ENCODE data around the gene MBP.
A peak's percentile ranks its signal among the peaks of the same experiment; 100 is the strongest.

Gene MBP

GRCh38 chr18:76986406-76986805 is 146.2 kb downstream of the MBP start:
- no peak for DNase-seq (ENCODE audit: low spot score)

DNA sequence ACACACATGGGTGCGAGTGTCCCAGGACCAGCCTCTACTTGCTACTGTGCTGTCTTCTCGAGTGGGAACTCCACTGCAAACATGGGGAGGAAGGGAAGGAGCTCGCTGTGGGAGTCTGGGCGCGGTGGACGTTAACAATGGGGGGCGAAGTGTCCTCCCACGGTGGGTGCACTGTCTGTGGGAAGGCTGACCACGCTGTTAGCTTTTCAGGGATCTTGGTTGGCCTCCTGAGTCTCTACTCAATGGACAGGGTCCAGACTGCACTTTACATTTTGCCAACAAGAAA is 146.7 kb downstream of the MBP start:
- no peak for DNase-seq (ENCODE audit: low spot score)

DNA sequence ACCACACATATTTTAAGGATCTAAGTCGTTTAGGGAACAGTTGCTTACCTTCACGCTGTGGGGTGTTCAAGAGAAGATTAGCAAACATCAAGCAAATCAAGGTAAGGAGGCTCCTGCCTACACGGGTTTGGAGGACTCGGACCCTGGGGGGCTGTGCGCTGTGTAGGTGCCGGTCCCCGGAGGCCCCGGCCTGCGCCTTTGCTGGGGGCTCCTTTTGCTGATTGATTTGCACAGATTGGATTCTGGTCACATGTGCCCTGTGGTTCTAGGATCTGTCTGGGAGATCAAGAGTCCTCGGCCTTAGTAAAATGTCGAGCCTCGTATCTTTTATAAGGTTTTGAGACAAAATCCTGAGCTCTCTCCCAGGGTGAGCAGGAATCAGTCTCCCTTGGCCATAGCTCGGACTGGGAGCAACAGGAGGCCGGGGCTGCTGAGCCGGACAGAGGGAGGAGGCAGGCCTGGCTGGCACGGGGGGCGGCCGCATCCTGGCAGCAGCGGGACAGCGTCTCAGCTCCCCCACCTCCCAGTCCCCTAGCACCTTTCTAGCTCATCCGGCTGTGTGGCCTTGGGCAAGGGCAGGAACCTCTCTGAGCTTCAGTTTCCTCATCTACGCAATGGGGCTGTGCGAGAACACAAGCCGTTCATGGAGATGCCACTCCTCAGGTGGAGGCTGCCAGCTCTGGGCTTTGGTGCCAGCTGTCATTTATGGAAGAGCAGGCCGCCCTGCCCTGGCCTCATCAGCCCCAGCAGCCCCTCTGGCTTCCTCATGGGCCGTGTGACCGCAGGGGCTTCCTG is 147.2 kb downstream of the MBP start:
- DNase-seq (ENCODE audit: low spot score) = no peak

DNA sequence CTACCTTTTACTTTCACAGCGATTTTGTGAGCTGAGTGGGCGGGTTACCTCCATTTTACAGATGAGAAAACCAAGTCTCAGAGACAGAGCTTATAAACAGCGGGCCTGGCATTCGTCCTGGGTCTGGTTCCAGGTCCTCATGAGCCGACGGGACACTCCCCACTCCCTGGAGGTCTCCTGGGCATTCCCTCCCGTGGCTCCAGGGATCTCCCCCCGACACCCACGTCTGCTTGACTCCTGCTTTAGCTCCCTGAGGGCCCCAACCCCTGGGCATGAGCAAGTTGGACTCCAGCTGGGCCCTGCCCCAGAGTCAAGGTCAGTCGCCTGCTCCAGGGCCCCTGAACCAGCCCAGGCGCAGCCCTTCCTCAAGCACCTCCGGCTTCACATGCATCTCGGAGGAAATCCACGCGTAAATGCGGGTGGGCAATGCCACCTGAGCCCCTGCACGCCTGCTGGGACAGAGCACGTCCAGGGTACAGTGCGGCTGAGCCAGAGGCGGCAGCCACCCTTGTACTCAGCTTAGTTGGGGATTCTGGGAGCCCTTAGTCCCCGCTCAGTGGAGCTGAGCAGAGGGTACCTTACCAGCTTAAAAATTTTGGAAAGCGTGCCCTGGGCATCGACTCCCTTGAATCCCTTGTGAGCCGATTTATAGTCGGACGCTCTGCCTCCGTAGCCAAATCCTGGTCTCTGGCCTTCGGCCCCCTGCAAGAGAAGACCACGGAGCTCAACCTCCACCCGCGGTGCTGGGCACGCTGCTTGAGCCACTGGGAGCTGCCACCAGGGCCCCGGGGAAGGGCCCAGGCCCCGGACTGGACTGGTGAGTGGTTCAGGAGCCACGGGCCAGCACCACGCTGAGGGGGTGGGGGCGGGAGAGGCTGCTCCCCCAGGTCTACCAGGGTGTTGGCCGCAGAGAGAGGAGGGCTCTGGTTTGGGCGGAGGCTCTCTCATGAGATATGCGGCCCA is 148.1 kb downstream of the MBP start:
- DNase-seq (ENCODE audit: low spot score) = no peak

GRCh38 chr18:76983613-76984051 is 149.0 kb downstream of the MBP start:
- DNase-seq (ENCODE audit: low spot score) = no peak

- DNase-seq (ENCODE audit: low spot score) = peak; percentile 74
These were observed 149.6 kb downstream of the MBP start for GRCh38 chr18:76982841-76983583.

DNA sequence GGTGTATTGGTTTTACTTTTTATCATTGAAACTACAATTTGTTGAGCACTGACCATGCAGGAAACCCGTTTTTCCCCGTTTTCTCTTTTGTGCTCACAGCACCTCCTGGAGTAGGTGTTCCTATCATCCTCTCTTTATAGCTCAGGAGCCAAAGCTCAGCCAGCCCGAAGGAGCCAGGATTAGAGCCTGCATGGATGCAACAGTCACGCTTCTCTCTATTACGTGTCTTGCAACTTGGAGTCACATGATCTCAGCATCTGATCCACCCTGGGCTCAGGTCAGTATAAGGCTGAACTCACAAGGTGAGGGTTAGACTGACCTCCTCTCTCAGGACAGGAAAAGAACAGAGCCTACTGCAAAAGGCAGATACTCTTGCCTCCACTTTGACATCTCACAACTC is 150.5 kb downstream of the MBP start:
- no peak for DNase-seq (ENCODE audit: low spot score)

- DNase-seq (ENCODE audit: low spot score) = no peak
These were observed 151.1 kb downstream of the MBP start for GRCh38 chr18:76981396-76981968.

DNA sequence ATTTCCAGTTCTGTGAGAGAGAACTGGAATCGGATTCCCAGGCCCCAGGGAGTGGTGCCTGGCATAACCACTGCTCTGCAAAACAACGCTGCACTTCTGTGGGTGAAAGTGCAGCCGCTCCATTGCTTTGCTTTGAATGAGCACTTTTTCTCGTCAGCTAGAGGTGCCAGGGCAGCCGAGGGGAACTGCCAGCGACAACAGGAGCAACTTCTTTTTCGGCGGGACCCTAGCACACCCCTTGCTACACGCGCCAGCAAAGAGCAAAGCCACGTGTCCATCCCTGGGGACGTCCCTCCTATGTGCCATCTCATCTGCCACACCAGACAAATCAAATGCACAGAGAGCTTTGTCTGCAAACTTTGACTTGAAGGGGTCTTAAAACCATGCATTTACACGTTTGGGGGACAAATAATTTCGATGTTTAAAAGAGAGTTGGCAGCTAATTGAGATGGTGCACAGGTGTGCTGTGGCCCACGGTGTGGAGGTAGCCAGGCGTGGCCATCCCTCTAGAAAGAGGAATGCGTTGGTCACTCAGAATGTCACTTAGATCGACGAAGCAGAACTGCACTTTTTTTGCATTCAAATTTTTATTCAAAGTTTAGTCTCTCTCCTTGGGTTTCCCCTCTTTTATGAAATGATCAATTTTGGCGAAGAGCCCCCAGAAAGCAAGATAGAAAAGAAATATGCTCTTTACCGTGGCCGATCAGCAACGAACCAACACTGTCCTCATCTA is 151.8 kb downstream of the MBP start:
- no peak for DNase-seq (ENCODE audit: low spot score)

GRCh38 chr18:76979906-76980305 is 152.7 kb downstream of the MBP start:
- no peak for DNase-seq (ENCODE audit: low spot score)

DNA sequence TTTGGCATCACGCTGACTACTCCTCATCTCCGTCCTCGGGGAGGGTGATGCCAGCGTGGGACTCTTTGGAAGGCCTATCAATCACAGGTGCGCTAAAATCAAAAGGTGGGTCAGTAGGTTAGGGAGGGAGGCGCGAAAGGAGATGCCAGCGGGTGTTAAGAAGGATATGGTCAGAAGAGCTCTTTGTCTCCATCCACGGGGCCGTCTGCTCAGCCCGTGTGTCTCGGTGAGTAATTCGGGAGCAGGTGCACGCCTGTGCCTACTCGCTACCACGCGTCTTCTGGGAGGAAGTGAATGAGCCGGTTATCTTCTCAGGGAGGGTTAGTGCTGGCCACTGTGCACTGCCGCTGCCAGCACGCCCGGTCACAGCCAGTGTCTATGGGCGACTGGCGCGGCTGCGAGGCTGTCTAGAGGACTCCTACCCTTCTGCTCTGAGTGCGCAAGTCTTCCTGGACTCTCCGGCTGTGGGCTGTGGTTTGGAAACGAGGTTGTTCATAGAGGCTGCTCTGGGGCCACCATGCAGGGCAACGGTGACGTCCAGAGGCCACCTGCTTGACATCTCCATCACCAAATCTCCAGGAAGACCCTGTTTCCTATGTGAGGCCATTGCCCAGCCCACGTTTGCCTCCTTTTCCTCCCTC is 153.4 kb downstream of the MBP start:
- DNase-seq (ENCODE audit: low spot score) = no peak

- DNase-seq (ENCODE audit: low spot score) = no peak
These were observed 154.0 kb downstream of the MBP start for GRCh38 chr18:76978616-76979015.

DNA sequence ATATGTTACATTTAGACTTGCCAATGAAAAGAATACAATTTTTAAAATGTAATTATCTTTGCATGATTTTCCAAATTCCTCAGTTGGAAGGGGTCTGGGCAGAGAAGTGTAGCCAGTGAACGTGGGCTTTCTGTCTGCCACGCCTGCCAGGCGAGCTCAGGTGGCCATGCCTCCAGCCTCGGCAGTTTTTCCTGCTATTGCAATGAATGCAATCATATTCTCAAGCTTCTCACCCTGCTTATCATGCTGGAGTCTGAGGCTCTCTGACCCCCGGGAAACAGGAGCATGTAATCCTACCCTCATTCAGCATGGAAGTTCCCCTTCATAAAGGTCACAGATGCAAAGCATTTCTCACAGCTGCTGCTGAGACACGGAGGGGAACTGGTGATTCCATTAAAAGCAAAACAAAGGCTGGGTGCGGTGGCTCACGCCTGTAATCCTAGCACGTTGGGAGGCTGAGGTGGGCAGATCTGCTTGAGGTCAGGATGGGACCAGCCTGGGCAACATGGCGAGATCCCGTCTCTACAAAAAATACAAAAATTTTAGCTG is 154.8 kb downstream of the MBP start:
- DNase-seq (ENCODE audit: low spot score) = no peak

GRCh38 chr18:76977108-76977621 is 155.4 kb downstream of the MBP start:
- DNase-seq (ENCODE audit: low spot score) = no peak

DNA sequence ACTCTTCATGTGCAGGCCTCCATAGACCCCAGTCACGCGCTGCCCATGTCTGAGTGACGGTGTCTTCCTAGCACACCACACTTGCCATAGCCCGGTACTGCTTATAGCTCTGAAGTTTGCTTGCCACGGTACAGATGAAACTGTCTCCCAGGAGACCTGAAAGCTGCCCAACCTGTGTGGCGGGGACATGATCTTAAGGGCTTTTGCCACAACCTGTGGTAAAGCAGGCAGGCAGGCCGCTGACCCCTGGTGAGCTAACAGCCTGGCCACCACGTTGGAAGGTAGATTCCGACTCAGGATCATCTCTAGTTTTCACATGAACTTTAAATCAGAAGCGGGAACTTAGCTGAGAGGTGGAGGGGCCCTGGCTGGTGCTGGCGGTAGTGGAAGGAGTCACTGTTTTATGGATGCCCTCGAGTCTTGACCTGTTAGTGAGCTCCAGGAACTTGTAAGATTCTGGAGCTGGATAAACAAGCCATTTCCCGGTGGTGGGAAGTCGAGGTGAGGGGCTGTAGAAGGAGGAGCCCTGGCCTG is 156.9 kb downstream of the MBP start:
- no peak for DNase-seq (ENCODE audit: low spot score)

DNA sequence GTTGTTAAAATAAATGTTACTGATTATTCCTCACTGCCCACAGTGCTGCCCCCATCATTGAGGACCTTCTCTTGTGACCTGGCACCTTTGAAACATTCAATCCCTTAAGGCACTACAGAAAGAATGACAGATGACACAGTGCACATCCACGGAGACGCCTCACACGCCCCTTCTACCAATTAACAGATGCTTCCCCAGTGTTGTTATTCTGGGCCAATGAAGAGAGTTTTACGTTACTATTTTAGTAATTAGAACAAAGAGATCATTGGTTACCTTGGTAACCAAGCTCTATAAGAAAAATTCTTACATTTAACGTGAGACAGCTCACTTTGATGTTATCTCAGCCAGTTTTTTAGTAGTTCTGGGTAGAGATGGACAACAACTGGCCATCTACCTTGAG is 158.2 kb downstream of the MBP start:
- no peak for DNase-seq (ENCODE audit: low spot score)

DNA sequence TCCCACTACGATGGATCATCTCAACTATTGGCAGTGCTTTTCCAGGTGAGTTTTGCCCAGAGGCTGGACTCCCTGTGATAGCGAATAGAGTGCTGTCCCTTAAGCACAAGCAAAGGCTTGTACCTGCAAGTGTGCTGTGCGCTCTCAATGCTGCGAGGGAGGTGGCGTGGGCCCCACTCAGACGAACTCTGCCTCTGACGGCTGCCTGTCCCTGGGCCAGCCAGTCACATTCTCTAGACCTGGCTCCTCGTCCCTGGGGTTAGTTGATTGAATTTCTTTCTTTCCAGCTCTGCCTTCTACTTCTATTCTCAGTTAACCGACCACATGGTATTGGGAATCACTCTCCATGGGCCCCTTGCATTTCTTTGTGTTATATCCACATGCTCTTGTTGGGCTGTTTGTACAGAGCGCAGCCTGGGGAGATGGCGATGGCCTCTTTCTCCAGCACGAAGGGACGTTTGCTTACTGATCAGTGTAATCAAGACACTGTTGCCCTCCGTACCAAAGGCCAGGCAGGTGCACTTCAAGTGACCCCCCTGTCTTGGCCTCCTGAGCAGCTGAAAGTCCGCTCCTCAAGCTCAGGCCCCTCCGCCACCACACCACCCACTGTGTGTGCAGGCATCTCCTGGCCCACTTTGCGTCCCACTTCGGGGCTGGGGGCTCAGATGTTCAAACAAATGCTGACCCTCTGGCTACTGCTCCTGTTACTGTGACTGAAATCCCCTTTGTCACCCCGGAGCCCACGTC is 158.9 kb downstream of the MBP start:
- DNase-seq (ENCODE audit: low spot score) = no peak

DNA sequence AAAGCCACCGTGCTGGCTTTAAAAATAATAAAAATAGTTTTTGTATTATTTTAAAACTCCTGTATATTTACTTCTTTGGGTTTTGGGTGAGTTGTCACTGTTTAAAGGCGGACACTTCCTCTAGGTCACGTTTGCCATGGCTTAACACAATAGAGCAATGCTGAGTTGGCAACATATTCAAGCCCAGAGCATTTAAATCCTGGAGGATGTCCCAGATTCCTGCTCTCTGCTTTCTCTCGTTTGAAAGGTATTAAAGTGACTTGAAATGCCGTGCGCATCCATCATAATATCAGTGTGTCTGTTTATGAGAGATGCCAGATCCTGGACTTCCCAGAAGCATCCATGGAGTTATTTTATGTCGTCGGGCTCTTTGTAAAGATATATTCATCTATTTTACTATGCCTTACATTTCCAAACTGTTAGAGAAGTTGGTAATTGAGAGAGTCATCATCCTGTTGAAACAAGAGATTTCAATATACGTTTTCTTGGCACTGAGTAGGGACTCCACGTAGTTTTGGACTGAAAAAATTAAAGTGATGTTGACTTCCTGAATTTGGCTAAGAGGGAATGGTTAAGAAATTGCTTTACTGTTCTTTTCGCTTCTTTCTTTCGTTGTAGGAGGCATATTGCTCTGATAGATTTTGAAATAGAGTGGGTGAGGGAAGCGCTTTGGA is 159.6 kb downstream of the MBP start:
- no peak for DNase-seq (ENCODE audit: low spot score)

- DNase-seq (ENCODE audit: low spot score) = no peak
These were observed 160.3 kb downstream of the MBP start for GRCh38 chr18:76972241-76972640.

Data from putamen (tissue), 1 donor.